Esophagus muscularis mucosa (tissue), 4 donors: Measurements from ENCODE around the gene C12orf42. TPM values are rescaled to one million over a fixed set of nuclear protein-coding genes. Genes with fewer than 3 reads are reported as not detected.

Experiments used
- DNase-seq: peaks from one replicate; pipeline ENCODE4 v3.0.0-alpha.2; 2017; ENCODE audit errors: extremely low spot score
- H3K27ac ChIP-seq, 4 donors: fragments of 200-600 bp; sonication (generic); replicated peaks in 1 of 4; 1 replicate in 3 of 4; 2 replicates in 1 of 4; pipeline ENCODE4 v1.5.1; 2016 to 2019; ENCODE audit warnings: mild to moderate bottlenecking in 1 of 4
- H3K27me3 ChIP-seq, 4 donors: fragments of 200-600 bp; sonication (generic); one replicate each; pipeline versions ENCODE4 v1.5.1 to v1.6.0; 2016 to 2019
- H3K36me3 ChIP-seq, 4 donors: fragments of 200-600 bp; sonication (generic); one replicate each; pipeline ENCODE4 v1.5.1; 2016 to 2019
- H3K4me1 ChIP-seq, 4 donors: fragments of 200-600 bp; sonication (generic); one replicate each; pipeline ENCODE4 v1.5.1; 2016 to 2019
- H3K4me3 ChIP-seq, 4 donors: fragments of 200-600 bp; sonication (generic); 1 replicate in 2 of 4; 2 replicates in 2 of 4; pipeline ENCODE4 v1.5.1; 2016 to 2019; ENCODE audit warnings: mild to moderate bottlenecking in 4 of 4, moderate library complexity in 1 of 4
- H3K9me3 ChIP-seq, 4 donors: fragments of 200-600 bp; sonication (generic); 1 replicate in 3 of 4; 2 replicates in 1 of 4; pipeline ENCODE4 v1.5.1; 2016 to 2019
- CTCF ChIP-seq, 3 experiments: fragments of 200-600 bp in 2 of 3; fragments of 450-650 bp in 1 of 3; sonication (generic) in 2 of 3; IDR thresholded peaks; one replicate each; pipeline ENCODE4 v1.5.1; 2017 to 2019; ENCODE audit warnings: antibody characterized with exemption in 3 of 3, mild to moderate bottlenecking in 2 of 3, moderate library complexity in 1 of 3
- EP300 ChIP-seq: sonication (generic); formaldehyde crosslinking; IDR thresholded peaks from one replicate; pipeline ENCODE4 v1.6.1; 2017; ENCODE audit warnings: antibody characterized with exemption
- POLR2A ChIP-seq: fragments of 450-650 bp; IDR thresholded peaks from one replicate; pipeline ENCODE4 v1.6.1; 2017; ENCODE audit warnings: antibody characterized with exemption, moderate library complexity, mild to moderate bottlenecking, low read depth
- POLR2AphosphoS5 ChIP-seq, 2 donors: sonication (generic); formaldehyde crosslinking; IDR thresholded peaks; one replicate each; pipeline ENCODE4 v1.6.1; 2017; ENCODE audit warnings: antibody characterized with exemption in 2 of 2
- WGBS: methylation state at CpG from one replicate; pipeline ENCODE4 v1.1.5; 2018; 5-methylcytosine and 5-hydroxymethylcytosine counted together
- intact Hi-C: fragments of 100-400 bp; cut with DNase I; formaldehyde crosslinking; loops from one replicate; pipeline ENCODE4 v1.15.1; 2023
- total RNA-seq, 4 donors: library from RNA; depleted of rRNA; stranded (reverse); fragments of >200 nt; gene quantifications; one replicate each; pipeline versions ENCODE4 v1.1.0 to v1.2.1, GENCODE V29; 2016

The C12orf42 gene
- total RNA-seq, 4 donors from 2014 or later, result not detected

- intact Hi-C loops, result no loop called here
- Histone ChIP-seq H3K27me3 (no peaks in the 10 kb centered on the region), H3K9me3 (peaks cover 0 to 11% (median 6%) of the 10 kb centered on the region in 4 donors), H3K4me1 (no peaks in the 10 kb centered on the region), H3K27ac (no peak overlapping the region), H3K4me3 (no peak overlapping the region), H3K36me3 (no peaks in the 10 kb centered on the region)
- DNase-seq, result no peak
- WGBS, result 41% methylated on average over 3 of the region's 3 CpGs
- no peak for TF ChIP-seq POLR2A
- TF ChIP-seq EP300, result no peak
- TF ChIP-seq CTCF (IDR thresholded peaks at IDR 0.05), result no peak
- no peak for TF ChIP-seq POLR2AphosphoS5 (IDR thresholded peaks at IDR 0.05)
Measured at GRCh38 chr12:103468837-103469236, 26.9 kb downstream of the C12orf42 start.

GRCh38 chr12:103462675-103463074, 33.1 kb downstream of the C12orf42 start:
- intact Hi-C loops, result no loop called here
- Histone ChIP-seq H3K36me3 (no peaks in the 10 kb centered on the region), H3K9me3 (peaks cover 0 to 11% (median 6%) of the 10 kb centered on the region in 4 donors), H3K4me3 (no peak overlapping the region), H3K27ac (no peak overlapping the region), H3K4me1 (no peaks in the 10 kb centered on the region), H3K27me3 (no peaks in the 10 kb centered on the region)
- DNase-seq, result no peak
- WGBS, result 80% methylated on average over 3 of the region's 3 CpGs
- TF ChIP-seq POLR2AphosphoS5 (IDR thresholded peaks at IDR 0.05) (no peak), EP300 (no peak), POLR2A (no peak), CTCF (IDR thresholded peaks at IDR 0.05) (no peak)

GRCh38 chr12:103457471-103457870, 38.3 kb downstream of the C12orf42 start:
- no peak for DNase-seq
- TF ChIP-seq CTCF (IDR thresholded peaks at IDR 0.05) (no peak), POLR2AphosphoS5 (IDR thresholded peaks at IDR 0.05) (no peak), POLR2A (no peak), EP300 (no peak)
- H3K27me3 ChIP-seq, result no peaks in the 10 kb centered on the region
- no peaks in the 10 kb centered on the region for H3K36me3 ChIP-seq
- intact Hi-C loops, result no loop called here
- WGBS, result 48% methylated on average over 2 of the region's 2 CpGs
- H3K9me3 ChIP-seq, result no peaks in the 10 kb centered on the region
- no peak overlapping the region for H3K27ac ChIP-seq
- H3K4me3 ChIP-seq, result no peak overlapping the region
- no peaks in the 10 kb centered on the region for H3K4me1 ChIP-seq

- H3K4me3 ChIP-seq, result no peak overlapping the region
- no peaks in the 10 kb centered on the region for H3K4me1 ChIP-seq
- 88% methylated on average over 2 of the region's 2 CpGs for WGBS
- H3K36me3 ChIP-seq, result no peaks in the 10 kb centered on the region
- no peak for DNase-seq
- no peaks in the 10 kb centered on the region for H3K9me3 ChIP-seq
- no peak overlapping the region for H3K27ac ChIP-seq
- TF ChIP-seq EP300 (no peak), CTCF (IDR thresholded peaks at IDR 0.05) (no peak), POLR2A (no peak), POLR2AphosphoS5 (IDR thresholded peaks at IDR 0.05) (no peak)
- intact Hi-C loops, result no loop called here
- no peaks in the 10 kb centered on the region for H3K27me3 ChIP-seq
Measured at GRCh38 chr12:103456006-103456405, 39.8 kb downstream of the C12orf42 start.

- Histone ChIP-seq H3K4me1 (no peaks in the 10 kb centered on the region), H3K27me3 (no peaks in the 10 kb centered on the region), H3K36me3 (no peaks in the 10 kb centered on the region), H3K9me3 (no peaks in the 10 kb centered on the region), H3K4me3 (no peak overlapping the region), H3K27ac (no peak overlapping the region)
- no peak for TF ChIP-seq CTCF (IDR thresholded peaks at IDR 0.05)
- TF ChIP-seq POLR2AphosphoS5 (IDR thresholded peaks at IDR 0.05), result no peak
- no peak for TF ChIP-seq POLR2A
- TF ChIP-seq EP300, result no peak
- no peak for DNase-seq
- WGBS, result 60% methylated on average over 3 of the region's 3 CpGs
- intact Hi-C loops, result no loop called here
Measured at GRCh38 chr12:103455020-103455763, 40.6 kb downstream of the C12orf42 start.
